22Rv1 (cell line): ENCODE measurements around the gene BIRC7.

Source experiments
- H3K27ac ChIP-seq: fragments of 450-650 bp; 2 replicates; pipeline ENCODE4 v1.5.1; 2017
- ZFX ChIP-seq: fragments of 450-650 bp; IDR thresholded peaks from 2 replicates; pipeline ENCODE4 v1.6.1; 2017; ENCODE audit warnings: antibody characterized with exemption, borderline replicate concordance
- TF ChIP-seq, protein P1 (sequence below): fragments of 450-650 bp; IDR thresholded peaks from 2 replicates; pipeline ENCODE4 v1.5.1; 2017; ENCODE audit warnings: mild to moderate bottlenecking

Gene BIRC7

DNA sequence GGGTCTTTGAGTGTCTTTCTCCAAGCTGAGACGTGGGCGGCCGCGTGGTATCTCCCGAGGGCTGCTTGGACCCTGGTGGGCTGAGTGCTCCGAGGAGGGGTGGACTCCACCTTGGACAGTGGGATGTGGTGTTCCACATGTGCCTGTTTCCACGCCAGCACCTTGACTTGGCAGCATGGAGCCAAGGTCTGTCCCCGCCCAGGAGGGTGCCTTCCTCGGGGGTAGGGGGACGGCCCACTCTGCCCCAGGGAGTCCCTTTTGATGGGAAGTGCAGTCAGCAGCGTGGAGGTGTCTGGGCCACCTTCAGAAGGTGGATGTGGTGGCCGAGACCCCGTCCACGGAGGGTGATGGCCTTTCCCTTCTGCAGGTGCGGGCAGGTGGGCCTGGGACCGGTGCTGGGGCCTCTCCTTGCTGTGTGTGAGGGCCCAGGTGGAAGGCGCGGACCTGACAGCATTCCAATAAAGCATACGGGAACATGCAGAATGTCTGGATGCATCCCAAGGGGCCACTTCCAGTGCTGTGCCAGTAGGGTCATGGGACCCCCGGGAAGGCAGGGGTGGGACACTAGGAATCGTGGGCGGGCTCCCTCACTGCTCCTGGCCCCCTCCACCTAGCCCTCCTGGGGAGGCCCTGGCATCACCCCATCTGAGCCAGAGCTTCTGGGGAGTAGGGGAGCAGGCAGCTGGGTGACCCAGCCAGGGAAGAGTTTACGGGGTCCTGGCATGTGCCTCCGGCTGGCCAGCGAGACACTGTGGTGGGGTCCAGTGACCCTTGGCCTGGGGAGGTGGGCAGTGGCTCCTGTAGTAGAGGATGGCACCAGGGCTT, 53.8 kb downstream of the BIRC7 start:
- no peak overlapping the region for H3K27ac ChIP-seq
- TF ChIP-seq, protein P1, sequence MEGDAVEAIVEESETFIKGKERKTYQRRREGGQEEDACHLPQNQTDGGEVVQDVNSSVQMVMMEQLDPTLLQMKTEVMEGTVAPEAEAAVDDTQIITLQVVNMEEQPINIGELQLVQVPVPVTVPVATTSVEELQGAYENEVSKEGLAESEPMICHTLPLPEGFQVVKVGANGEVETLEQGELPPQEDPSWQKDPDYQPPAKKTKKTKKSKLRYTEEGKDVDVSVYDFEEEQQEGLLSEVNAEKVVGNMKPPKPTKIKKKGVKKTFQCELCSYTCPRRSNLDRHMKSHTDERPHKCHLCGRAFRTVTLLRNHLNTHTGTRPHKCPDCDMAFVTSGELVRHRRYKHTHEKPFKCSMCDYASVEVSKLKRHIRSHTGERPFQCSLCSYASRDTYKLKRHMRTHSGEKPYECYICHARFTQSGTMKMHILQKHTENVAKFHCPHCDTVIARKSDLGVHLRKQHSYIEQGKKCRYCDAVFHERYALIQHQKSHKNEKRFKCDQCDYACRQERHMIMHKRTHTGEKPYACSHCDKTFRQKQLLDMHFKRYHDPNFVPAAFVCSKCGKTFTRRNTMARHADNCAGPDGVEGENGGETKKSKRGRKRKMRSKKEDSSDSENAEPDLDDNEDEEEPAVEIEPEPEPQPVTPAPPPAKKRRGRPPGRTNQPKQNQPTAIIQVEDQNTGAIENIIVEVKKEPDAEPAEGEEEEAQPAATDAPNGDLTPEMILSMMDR = no peak
- no peak for TF ChIP-seq ZFX
